GM10248 (cell line): ENCODE measurements around the gene NUP93.

ENCODE experiments used
- CTCF ChIA-PET: fragments of 300-600 bp; sonication (Branson Sonifier 250); formaldehyde crosslinking; extraction: SDS; loops from one replicate; lab custom pipeline; 2021; ENCODE audit warnings: antibody characterized with exemption; lab: Yijun Ruan, JAX
- POLR2A ChIA-PET: fragments of 350-650 bp; sonication (Branson Sonifier 250); formaldehyde crosslinking; extraction: SDS; loops from one replicate; lab custom pipeline; 2020; ENCODE audit warnings: antibody characterized with exemption; lab: Yijun Ruan, JAX
- DNase-seq: peaks from one replicate; pipeline ENCODE4 v3.0.0; 2012; ENCODE audit errors: extremely low spot score
- TF ChIP-seq, protein P1 (sequence below): IDR thresholded peaks from 2 replicates; pipeline ENCODE4 v1.5.1; 2012; ENCODE audit warnings: mild to moderate bottlenecking, low read depth; ENCODE audit errors: extremely low read depth, missing control alignments, control extremely low read depth

NUP93 gene

DNA sequence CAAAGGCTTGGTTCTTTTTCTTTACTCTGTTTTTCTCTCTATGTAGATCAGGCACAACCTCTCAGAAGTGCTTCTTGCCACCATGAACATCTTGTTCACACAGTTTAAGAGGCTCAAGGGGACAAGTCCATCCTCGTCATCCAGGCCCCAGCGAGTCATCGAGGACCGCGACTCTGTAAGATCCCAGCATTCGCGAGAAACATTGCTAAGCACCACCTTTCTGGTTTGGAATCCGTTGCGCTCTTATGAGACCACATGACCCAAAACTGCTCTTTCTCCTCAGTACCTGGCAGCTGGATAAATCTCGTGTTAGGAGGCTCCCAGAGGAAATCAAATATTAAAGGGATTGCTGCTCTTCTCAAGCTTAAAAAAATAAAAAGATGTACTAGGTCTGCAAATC lies 111.7 kb downstream of the NUP93 start:
- TF ChIP-seq, protein P1, sequence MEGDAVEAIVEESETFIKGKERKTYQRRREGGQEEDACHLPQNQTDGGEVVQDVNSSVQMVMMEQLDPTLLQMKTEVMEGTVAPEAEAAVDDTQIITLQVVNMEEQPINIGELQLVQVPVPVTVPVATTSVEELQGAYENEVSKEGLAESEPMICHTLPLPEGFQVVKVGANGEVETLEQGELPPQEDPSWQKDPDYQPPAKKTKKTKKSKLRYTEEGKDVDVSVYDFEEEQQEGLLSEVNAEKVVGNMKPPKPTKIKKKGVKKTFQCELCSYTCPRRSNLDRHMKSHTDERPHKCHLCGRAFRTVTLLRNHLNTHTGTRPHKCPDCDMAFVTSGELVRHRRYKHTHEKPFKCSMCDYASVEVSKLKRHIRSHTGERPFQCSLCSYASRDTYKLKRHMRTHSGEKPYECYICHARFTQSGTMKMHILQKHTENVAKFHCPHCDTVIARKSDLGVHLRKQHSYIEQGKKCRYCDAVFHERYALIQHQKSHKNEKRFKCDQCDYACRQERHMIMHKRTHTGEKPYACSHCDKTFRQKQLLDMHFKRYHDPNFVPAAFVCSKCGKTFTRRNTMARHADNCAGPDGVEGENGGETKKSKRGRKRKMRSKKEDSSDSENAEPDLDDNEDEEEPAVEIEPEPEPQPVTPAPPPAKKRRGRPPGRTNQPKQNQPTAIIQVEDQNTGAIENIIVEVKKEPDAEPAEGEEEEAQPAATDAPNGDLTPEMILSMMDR: no peak
- ChIA-PET CTCF (interaction anchor here (1.1 to 2.3 kb wide), 3 partner anchors 12 to 21 kb away, joined by 3 to 13 read pairs (median 4); no protein-coding TSS in a partner anchor), POLR2A (no interaction called here)
- DNase-seq: no peak

DNA sequence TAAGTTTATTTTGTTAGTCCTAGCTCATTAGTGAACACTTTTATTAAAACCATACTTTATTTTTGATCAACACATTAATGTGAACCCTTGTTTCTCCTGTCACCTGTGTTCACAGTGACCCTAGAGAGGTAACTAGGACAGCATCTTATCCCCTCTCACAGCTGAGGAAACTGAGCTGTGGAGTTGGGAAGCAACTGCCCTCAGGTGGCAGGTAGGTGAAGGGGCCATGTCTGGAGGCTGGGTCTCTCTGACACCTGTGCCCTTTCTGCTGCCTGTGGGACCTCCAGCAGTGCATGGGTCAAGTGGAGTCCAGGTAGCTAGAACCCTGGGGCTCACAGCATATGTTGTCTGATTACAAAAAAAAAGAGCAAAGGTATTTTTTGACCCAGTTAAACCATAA lies 112.2 kb downstream of the NUP93 start:
- TF ChIP-seq, protein P1: no peak
- CTCF ChIA-PET: interaction anchor here (0.8 to 2.3 kb wide), 4 partner anchors 9 to 20 kb away, joined by 3 to 13 read pairs (median 4); no protein-coding TSS in a partner anchor
- POLR2A ChIA-PET: no interaction called here
- DNase-seq: no peak

DNA sequence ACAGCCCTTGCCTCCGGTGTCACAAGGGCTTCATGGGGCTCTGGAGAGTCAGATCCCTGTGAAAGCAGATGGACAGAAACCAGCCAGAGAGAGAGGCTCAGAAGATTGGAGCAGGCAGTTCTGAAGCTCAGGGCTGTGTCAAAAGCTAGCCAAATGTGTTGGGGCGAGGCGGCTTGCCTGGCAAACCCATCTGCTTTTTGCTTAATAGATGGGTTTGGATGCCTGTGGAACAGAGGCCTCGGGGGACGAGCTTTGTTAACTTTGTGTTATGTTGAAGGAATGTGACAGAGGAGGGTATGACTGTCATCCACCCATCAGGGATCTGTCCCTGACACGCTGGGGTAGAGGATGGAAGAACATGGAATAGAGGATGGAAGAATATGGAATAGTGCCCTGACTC lies 114.1 kb downstream of the NUP93 start:
- ChIA-PET CTCF (no interaction called here), POLR2A (no interaction called here)
- TF ChIP-seq, protein P1: no peak
- DNase-seq: no peak

DNA sequence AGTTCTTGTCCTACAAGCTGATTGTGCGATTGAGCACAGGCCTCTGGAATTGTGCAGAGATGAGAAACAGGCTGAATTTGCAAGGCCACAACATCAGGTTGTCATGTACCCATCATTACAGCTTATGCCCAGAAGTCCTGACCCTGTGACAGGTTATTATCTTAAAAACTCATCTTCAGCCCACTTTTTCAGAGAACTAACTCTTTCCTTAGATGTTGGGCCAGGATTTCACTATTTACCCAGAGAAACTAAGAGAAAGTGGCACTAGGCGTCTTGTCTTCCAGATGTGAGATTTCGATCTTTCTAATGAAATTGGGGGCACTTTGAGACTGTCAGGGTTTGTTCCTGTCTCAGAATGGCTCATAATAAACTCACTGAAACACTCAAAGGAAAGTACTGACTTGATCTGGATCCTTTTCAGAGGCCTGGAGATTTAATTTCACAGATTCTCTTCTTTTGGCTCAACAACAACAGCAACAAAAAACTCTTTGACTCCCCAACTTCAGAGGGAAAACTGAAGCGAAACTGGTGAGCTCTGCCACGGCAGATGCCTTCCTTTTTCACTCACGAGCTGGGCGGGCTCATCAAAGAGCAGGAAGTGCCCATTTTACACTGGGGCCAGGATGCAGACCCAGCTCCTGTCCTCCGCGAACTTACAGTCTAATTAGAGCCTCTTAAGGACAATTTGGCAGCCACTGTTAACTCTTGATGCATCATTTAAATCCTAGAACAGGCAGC lies 117.4 kb downstream of the NUP93 start:
- ChIA-PET POLR2A (interaction anchor here (0.6 kb wide), 1 partner anchor 99 kb away, joined by 4 read pairs; no protein-coding TSS in a partner anchor), CTCF (interaction anchor here (0.8 to 1.2 kb wide), 4 partner anchors 19 to 54 kb away, joined by 3 to 4 read pairs (median 3); no protein-coding TSS in a partner anchor)
- TF ChIP-seq, protein P1: no peak
- no peak for DNase-seq

DNA sequence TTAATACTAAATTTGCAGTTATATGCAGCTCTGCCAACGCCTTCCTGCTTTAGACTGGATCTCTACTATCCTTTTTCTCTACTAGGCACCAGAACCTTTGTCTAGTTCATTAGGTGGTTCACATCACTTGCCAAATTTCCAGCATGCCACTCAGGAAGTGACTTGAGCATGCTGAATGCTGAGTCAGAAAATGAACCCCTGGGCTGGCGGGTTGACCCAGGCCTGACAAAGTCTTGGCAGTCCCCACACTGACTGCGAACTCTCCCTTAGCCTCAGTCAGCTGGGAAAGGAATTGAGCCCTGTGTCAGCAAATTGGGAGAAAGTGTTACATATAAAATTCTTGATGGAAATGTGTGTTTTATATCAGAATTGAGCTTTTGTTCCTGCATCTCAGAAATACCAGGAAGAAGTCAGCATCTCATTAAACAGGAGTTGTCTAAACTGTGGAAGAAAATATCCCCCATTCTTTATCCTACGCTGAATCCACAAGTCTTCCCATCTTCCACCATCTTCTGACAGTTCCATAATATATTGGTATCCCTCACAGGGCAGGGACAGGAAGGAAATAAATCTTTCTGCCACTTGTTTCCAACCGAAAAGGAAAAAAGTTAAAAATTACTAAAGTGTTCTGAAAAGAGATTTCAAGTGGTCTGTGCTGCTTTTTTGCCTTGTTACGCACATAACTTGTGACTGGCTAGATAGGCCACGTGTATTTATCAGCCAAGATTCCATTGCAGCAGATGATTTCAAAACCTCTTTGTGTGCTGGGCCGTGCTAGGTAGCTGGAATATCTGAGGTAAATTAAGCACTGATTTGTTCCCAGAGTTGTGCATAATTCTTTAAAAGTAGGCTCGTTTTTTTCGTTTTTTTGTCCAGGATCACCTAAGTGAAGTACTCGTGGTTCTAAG lies 118.4 kb downstream of the NUP93 start:
- no peak for DNase-seq
- POLR2A ChIA-PET: interaction anchor here (0.6 kb wide), 1 partner anchor 98 kb away, joined by 4 read pairs; no protein-coding TSS in a partner anchor
- TF ChIP-seq, protein P1: no peak
- CTCF ChIA-PET: interaction anchor here (0.8 to 1.2 kb wide), 3 partner anchors 18 to 26 kb away, joined by 3 to 4 read pairs (median 3); no protein-coding TSS in a partner anchor
